HepG2 (cell line): ENCODE results near the gene PALM. TPM values are rescaled to one million over a fixed set of nuclear protein-coding genes. Genes with fewer than 3 reads are reported as not detected.

Experiments used
- ESRRA ChIP-seq: sonication (generic); formaldehyde crosslinking; IDR thresholded peaks from 2 replicates; pipeline ENCODE4 v1.5.1; 2020; ENCODE audit warnings: mild to moderate bottlenecking, low read depth, missing genetic modification reagents
- FOXK1 ChIP-seq: sonication (generic); formaldehyde crosslinking; IDR thresholded peaks from 2 replicates; pipeline ENCODE4 v1.4.0; 2020; ENCODE audit warnings: low read depth, missing genetic modification reagents, borderline replicate concordance
- HDAC1 ChIP-seq: sonication (generic); formaldehyde crosslinking; IDR thresholded peaks from 2 replicates; pipeline ENCODE4 v1.5.1; 2020; ENCODE audit warnings: mild to moderate bottlenecking, missing genetic modification reagents
- NFIC ChIP-seq: IDR thresholded peaks from 2 replicates; pipeline ENCODE4 v1.6.1; 2012; ENCODE audit warnings: mild to moderate bottlenecking, low read length, inconsistent platforms
- TARDBP ChIP-seq: sonication (generic); formaldehyde crosslinking; IDR thresholded peaks from 2 replicates; pipeline ENCODE4 v1.8.0; 2022; ENCODE audit warnings: mild to moderate bottlenecking, missing genetic modification reagents
- ZBTB38 ChIP-seq: sonication (generic); formaldehyde crosslinking; IDR thresholded peaks from 2 replicates; pipeline ENCODE4 v1.5.1; 2020; ENCODE audit warnings: mild to moderate bottlenecking, missing genetic modification reagents
- ZKSCAN8 ChIP-seq: IDR thresholded peaks from 2 replicates; pipeline ENCODE4 v1.6.1; 2016; ENCODE audit warnings: borderline replicate concordance, missing genetic modification reagents, missing compliant biosample characterization
- ZNF17 ChIP-seq: sonication (generic); formaldehyde crosslinking; IDR thresholded peaks from 2 replicates; pipeline ENCODE4 v1.5.0; 2020; ENCODE audit warnings: mild to moderate bottlenecking, missing genetic modification reagents
- ZNF225 ChIP-seq: sonication (generic); formaldehyde crosslinking; IDR thresholded peaks from 2 replicates; pipeline ENCODE4 v1.4.0; 2020; ENCODE audit warnings: mild to moderate bottlenecking, missing genetic modification reagents
- ZNF333 ChIP-seq: sonication (generic); formaldehyde crosslinking; IDR thresholded peaks from 2 replicates; pipeline ENCODE4 v1.4.0; 2020; ENCODE audit warnings: mild to moderate bottlenecking, missing genetic modification reagents, borderline replicate concordance
- ZNF430 ChIP-seq: sonication (generic); formaldehyde crosslinking; IDR thresholded peaks from 2 replicates; pipeline ENCODE4 v1.9.0; 2021; ENCODE audit warnings: mild to moderate bottlenecking, missing genetic modification reagents
- ZNF670 ChIP-seq: sonication (generic); formaldehyde crosslinking; IDR thresholded peaks from 2 replicates; pipeline ENCODE4 v1.8.0; 2022; ENCODE audit warnings: mild to moderate bottlenecking, missing genetic modification reagents, borderline replicate concordance
- ZNF687 ChIP-seq: sonication (generic); formaldehyde crosslinking; IDR thresholded peaks from 2 replicates; pipeline ENCODE4 v1.5.1; 2020; ENCODE audit warnings: mild to moderate bottlenecking, missing genetic modification reagents, moderate library complexity
- ZNF724P ChIP-seq: sonication (generic); formaldehyde crosslinking; IDR thresholded peaks from 2 replicates; pipeline ENCODE4 v1.8.0; 2022; ENCODE audit warnings: missing genetic modification reagents, borderline replicate concordance
- ZNF788 ChIP-seq: sonication (generic); formaldehyde crosslinking; IDR thresholded peaks from 2 replicates; pipeline ENCODE4 v1.5.0; 2020; ENCODE audit warnings: mild to moderate bottlenecking, missing genetic modification reagents, borderline replicate concordance
- polyA plus RNA-seq, 8 experiments: library from polyadenylated mRNA; depleted of rRNA in 3 of 8; stranded (reverse) in 7 of 8; unstranded in 1 of 8; fragments of >200 nt; fragmentation: Illumina TruSeq in 4 of 8; extraction: Trizol in 4 of 8; gene quantifications; 2 replicates each; pipeline versions ENCODE4 v1.2.1 to v1.2.3, GENCODE V29; 2011 to 2016; ENCODE audit warnings: low read depth in 4 of 8, missing spikeins in 1 of 8, mixed read lengths in 1 of 8; ENCODE audit not compliant: insufficient read depth in 1 of 8
- total RNA-seq, 5 experiments: library from RNA; depleted of rRNA; stranded (reverse); fragments of >200 nt; fragmentation: Illumina TruSeq; extraction: Trizol; gene quantifications; 2 replicates each; pipeline ENCODE4 v1.2.3, GENCODE V29; 2016; ENCODE audit warnings: low read depth in 1 of 5
- TF ChIP-seq, protein P1 (sequence below): sonication (generic); formaldehyde crosslinking; IDR thresholded peaks from 2 replicates; pipeline ENCODE4 v1.5.0; 2020; ENCODE audit warnings: missing genetic modification reagents
- TF ChIP-seq, protein P2 (sequence below): sonication (generic); formaldehyde crosslinking; IDR thresholded peaks from 2 replicates; pipeline ENCODE4 v1.9.0; 2022; ENCODE audit warnings: missing genetic modification reagents, mild to moderate bottlenecking, borderline replicate concordance
- TF ChIP-seq, protein P3 (sequence below): sonication (generic); formaldehyde crosslinking; IDR thresholded peaks from 2 replicates; pipeline ENCODE4 v1.4.0; 2020; ENCODE audit warnings: missing genetic modification reagents, borderline replicate concordance

The PALM gene
- total and polyA plus RNA-seq, 2 of the 13 experiments (the other 11 are each of a cell fraction or from before 2014, with no cell fraction given), result 4.0 to 9.7 TPM

DNA sequence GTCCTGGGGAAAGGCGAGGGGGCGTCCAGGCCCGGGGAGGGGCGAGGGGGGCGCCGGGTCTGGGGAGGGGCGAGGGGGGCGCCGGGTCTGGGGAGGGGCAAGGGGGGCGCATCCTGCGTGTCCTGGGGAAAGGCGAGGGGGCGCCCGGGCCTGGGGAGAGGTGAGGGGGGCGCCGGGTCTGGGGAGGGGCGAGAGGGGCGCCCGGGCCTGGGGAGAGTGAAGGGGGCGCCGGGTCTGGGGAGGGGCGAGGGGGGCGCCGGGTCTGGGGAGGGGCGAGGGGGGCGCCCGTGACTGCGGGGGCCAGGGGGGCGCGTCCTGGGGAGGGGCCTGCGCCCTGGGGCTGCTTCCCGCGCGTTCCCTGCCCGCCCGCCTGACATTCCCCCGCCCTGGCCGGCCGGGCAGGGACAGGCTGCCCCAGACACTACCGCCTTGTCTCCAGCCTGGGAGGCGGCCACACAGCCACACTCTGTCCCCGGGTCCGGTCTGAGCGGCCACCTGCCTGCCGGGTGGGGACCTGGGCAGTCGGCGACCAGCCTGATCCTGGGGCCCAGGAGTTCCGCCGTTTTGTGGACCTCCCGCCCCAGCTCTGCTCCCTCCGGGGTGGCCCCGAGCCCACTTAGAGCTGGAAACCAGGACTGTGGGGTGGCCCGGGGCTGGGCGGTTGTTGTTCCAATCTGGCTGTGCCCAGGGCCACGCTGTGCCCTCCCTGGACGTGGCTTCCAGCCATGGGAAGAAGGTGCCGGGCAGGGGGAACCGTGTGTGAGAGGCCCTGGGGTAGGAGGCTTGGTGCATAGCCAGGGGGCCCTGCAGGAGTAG, 11.8 kb downstream of the PALM start (continued):
- TF ChIP-seq, protein P1, sequence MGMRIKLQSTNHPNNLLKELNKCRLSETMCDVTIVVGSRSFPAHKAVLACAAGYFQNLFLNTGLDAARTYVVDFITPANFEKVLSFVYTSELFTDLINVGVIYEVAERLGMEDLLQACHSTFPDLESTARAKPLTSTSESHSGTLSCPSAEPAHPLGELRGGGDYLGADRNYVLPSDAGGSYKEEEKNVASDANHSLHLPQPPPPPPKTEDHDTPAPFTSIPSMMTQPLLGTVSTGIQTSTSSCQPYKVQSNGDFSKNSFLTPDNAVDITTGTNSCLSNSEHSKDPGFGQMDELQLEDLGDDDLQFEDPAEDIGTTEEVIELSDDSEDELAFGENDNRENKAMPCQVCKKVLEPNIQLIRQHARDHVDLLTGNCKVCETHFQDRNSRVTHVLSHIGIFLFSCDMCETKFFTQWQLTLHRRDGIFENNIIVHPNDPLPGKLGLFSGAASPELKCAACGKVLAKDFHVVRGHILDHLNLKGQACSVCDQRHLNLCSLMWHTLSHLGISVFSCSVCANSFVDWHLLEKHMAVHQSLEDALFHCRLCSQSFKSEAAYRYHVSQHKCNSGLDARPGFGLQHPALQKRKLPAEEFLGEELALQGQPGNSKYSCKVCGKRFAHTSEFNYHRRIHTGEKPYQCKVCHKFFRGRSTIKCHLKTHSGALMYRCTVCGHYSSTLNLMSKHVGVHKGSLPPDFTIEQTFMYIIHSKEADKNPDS (CRISPR knock-in tag), result no peak
- TF ChIP-seq ESRRA, result peak; percentile 23; the same call in 1 of the 2 replicates
- no peak for TF ChIP-seq FOXK1 (CRISPR knock-in tag)
- no peak for TF ChIP-seq ZNF724P (CRISPR knock-in tag)
- no peak for TF ChIP-seq ZNF17 (CRISPR knock-in tag)
- TF ChIP-seq HDAC1, result 0 out of 2 replicates have a peak, but pooled peaks have one; percentile 24
- TF ChIP-seq NFIC, result no peak
- TF ChIP-seq, protein P2, sequence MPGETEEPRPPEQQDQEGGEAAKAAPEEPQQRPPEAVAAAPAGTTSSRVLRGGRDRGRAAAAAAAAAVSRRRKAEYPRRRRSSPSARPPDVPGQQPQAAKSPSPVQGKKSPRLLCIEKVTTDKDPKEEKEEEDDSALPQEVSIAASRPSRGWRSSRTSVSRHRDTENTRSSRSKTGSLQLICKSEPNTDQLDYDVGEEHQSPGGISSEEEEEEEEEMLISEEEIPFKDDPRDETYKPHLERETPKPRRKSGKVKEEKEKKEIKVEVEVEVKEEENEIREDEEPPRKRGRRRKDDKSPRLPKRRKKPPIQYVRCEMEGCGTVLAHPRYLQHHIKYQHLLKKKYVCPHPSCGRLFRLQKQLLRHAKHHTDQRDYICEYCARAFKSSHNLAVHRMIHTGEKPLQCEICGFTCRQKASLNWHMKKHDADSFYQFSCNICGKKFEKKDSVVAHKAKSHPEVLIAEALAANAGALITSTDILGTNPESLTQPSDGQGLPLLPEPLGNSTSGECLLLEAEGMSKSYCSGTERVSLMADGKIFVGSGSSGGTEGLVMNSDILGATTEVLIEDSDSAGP, result 0 out of 2 replicates have a peak, but pooled peaks have one; percentile 22
- peak; percentile 51; the same call in 1 of the 2 replicates for TF ChIP-seq ZNF430 (CRISPR knock-in tag)
- TF ChIP-seq, protein P3, sequence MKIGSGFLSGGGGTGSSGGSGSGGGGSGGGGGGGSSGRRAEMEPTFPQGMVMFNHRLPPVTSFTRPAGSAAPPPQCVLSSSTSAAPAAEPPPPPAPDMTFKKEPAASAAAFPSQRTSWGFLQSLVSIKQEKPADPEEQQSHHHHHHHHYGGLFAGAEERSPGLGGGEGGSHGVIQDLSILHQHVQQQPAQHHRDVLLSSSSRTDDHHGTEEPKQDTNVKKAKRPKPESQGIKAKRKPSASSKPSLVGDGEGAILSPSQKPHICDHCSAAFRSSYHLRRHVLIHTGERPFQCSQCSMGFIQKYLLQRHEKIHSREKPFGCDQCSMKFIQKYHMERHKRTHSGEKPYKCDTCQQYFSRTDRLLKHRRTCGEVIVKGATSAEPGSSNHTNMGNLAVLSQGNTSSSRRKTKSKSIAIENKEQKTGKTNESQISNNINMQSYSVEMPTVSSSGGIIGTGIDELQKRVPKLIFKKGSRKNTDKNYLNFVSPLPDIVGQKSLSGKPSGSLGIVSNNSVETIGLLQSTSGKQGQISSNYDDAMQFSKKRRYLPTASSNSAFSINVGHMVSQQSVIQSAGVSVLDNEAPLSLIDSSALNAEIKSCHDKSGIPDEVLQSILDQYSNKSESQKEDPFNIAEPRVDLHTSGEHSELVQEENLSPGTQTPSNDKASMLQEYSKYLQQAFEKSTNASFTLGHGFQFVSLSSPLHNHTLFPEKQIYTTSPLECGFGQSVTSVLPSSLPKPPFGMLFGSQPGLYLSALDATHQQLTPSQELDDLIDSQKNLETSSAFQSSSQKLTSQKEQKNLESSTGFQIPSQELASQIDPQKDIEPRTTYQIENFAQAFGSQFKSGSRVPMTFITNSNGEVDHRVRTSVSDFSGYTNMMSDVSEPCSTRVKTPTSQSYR (CRISPR knock-in tag), result no peak
- TF ChIP-seq ZBTB38 (CRISPR knock-in tag), result peak; percentile 79; the same call in 1 of the 2 replicates
- 0 out of 2 replicates have a peak, but pooled peaks have one; percentile 15 for TF ChIP-seq TARDBP
- TF ChIP-seq ZNF333 (CRISPR knock-in tag), result no peak
- TF ChIP-seq ZNF225 (CRISPR knock-in tag), result no peak
- no peak for TF ChIP-seq ZNF788 (CRISPR knock-in tag)
- TF ChIP-seq ZNF670, result no peak
- peak; percentile 78 for TF ChIP-seq ZNF687 (CRISPR knock-in tag)
- no peak for TF ChIP-seq ZKSCAN8 (CRISPR knock-in tag)
